HEK293 (cell line): ENCODE results near the gene TMEM62.

Experiments
- BCL11B ChIP-seq: fragments of 450-650 bp; formaldehyde crosslinking; IDR thresholded peaks from 2 replicates; pipeline ENCODE4 v1.5.1; 2016; ENCODE audit warnings: low read depth, missing biosample characterization, missing genetic modification characterization
- GLI4 ChIP-seq: fragments of 450-650 bp; formaldehyde crosslinking; IDR thresholded peaks from 2 replicates; pipeline ENCODE4 v1.5.1; 2016; ENCODE audit warnings: missing biosample characterization, missing genetic modification characterization
- REPIN1 ChIP-seq: fragments of 450-650 bp; formaldehyde crosslinking; IDR thresholded peaks from 2 replicates; pipeline ENCODE4 v1.5.1; 2017; ENCODE audit warnings: missing biosample characterization, missing genetic modification characterization, low read depth
- SCRT1 ChIP-seq: fragments of 450-650 bp; formaldehyde crosslinking; IDR thresholded peaks from 2 replicates; pipeline ENCODE4 v1.5.1; 2016; ENCODE audit warnings: missing biosample characterization, missing genetic modification characterization, borderline replicate concordance
- ZBTB48 ChIP-seq: fragments of 450-650 bp; formaldehyde crosslinking; IDR thresholded peaks from 2 replicates; pipeline ENCODE4 v1.5.1; 2016; ENCODE audit warnings: missing biosample characterization, missing genetic modification characterization
- ZBTB7A ChIP-seq: fragments of 450-650 bp; formaldehyde crosslinking; IDR thresholded peaks from 2 replicates; pipeline ENCODE4 v1.5.1; 2016; ENCODE audit warnings: low read depth, missing biosample characterization, missing genetic modification characterization
- ZBTB8A ChIP-seq: fragments of 450-650 bp; formaldehyde crosslinking; IDR thresholded peaks from 2 replicates; pipeline ENCODE4 v1.5.1; 2016; ENCODE audit warnings: missing biosample characterization, missing genetic modification characterization
- ZEB2 ChIP-seq: fragments of 450-650 bp; formaldehyde crosslinking; IDR thresholded peaks from 2 replicates; pipeline ENCODE4 v1.5.1; 2016; ENCODE audit warnings: missing biosample characterization, missing genetic modification characterization
- ZFP3 ChIP-seq: fragments of 450-650 bp; formaldehyde crosslinking; IDR thresholded peaks from 2 replicates; pipeline ENCODE4 v1.5.1; 2016; ENCODE audit warnings: low read depth, missing biosample characterization, missing genetic modification characterization
- ZFP37 ChIP-seq: fragments of 450-650 bp; formaldehyde crosslinking; IDR thresholded peaks from 2 replicates; pipeline ENCODE4 v1.5.1; 2016; ENCODE audit warnings: missing biosample characterization, missing genetic modification characterization
- ZNF155 ChIP-seq: fragments of 450-650 bp; formaldehyde crosslinking; IDR thresholded peaks from 2 replicates; pipeline ENCODE4 v1.5.1; 2016; ENCODE audit warnings: missing biosample characterization, missing genetic modification characterization
- ZNF169 ChIP-seq: fragments of 450-650 bp; formaldehyde crosslinking; IDR thresholded peaks from 2 replicates; pipeline ENCODE4 v1.5.1; 2016; ENCODE audit warnings: missing biosample characterization, missing genetic modification characterization
- ZNF175 ChIP-seq: fragments of 450-650 bp; formaldehyde crosslinking; IDR thresholded peaks from 2 replicates; pipeline ENCODE4 v1.5.1; 2016; ENCODE audit warnings: missing biosample characterization, missing genetic modification characterization
- ZNF221 ChIP-seq: fragments of 450-650 bp; formaldehyde crosslinking; IDR thresholded peaks from 2 replicates; pipeline ENCODE4 v1.5.1; 2017; ENCODE audit warnings: missing biosample characterization, missing genetic modification characterization, borderline replicate concordance
- ZNF266 ChIP-seq: fragments of 450-650 bp; formaldehyde crosslinking; IDR thresholded peaks from 2 replicates; pipeline ENCODE4 v1.5.1; 2016; ENCODE audit warnings: missing biosample characterization, missing genetic modification characterization, low read depth
- ZNF274 ChIP-seq, 2 experiments: fragments of 200-500 bp in 1 of 2; fragments of 450-650 bp in 1 of 2; sonication (Bioruptor generic) in 1 of 2; formaldehyde crosslinking in 1 of 2; IDR thresholded peaks; 2 replicates each; pipeline versions ENCODE4 v1.5.1 to v1.6.1; 2014 to 2016; ENCODE audit warnings: borderline replicate concordance in 1 of 2, inconsistent platforms in 1 of 2, low read length in 1 of 2, missing biosample characterization in 1 of 2, missing genetic modification characterization in 1 of 2
- ZNF341 ChIP-seq: fragments of 450-650 bp; formaldehyde crosslinking; IDR thresholded peaks from 2 replicates; pipeline ENCODE4; 2016; ENCODE audit warnings: low read depth, missing biosample characterization, missing genetic modification characterization
- ZNF473 ChIP-seq: fragments of 450-650 bp; formaldehyde crosslinking; IDR thresholded peaks from 2 replicates; pipeline ENCODE4 v1.5.1; 2017; ENCODE audit warnings: missing biosample characterization, missing genetic modification characterization
- ZNF48 ChIP-seq: fragments of 450-650 bp; formaldehyde crosslinking; IDR thresholded peaks from 2 replicates; pipeline ENCODE4 v1.5.1; 2016; ENCODE audit warnings: missing biosample characterization, missing genetic modification characterization
- ZNF544 ChIP-seq: fragments of 450-650 bp; formaldehyde crosslinking; IDR thresholded peaks from 2 replicates; pipeline ENCODE4 v1.5.0; 2017; ENCODE audit warnings: missing biosample characterization, missing genetic modification characterization
- ZNF670 ChIP-seq: fragments of 450-650 bp; formaldehyde crosslinking; IDR thresholded peaks from 2 replicates; pipeline ENCODE4 v1.5.1; 2016; ENCODE audit warnings: missing biosample characterization, missing genetic modification characterization, low read depth
- ZNF707 ChIP-seq: fragments of 450-650 bp; formaldehyde crosslinking; IDR thresholded peaks from 2 replicates; pipeline ENCODE4 v1.5.1; 2016; ENCODE audit warnings: missing biosample characterization, missing genetic modification characterization
- ZNF747 ChIP-seq: fragments of 450-650 bp; formaldehyde crosslinking; IDR thresholded peaks from 2 replicates; pipeline ENCODE4 v1.5.1; 2016; ENCODE audit warnings: missing biosample characterization, missing genetic modification characterization
- ZNF837 ChIP-seq: fragments of 450-650 bp; formaldehyde crosslinking; IDR thresholded peaks from 2 replicates; pipeline ENCODE4 v1.5.1; 2016; ENCODE audit warnings: missing biosample characterization, missing genetic modification characterization
- TF ChIP-seq, protein P1 (sequence below): fragments of 450-650 bp; formaldehyde crosslinking; IDR thresholded peaks from 2 replicates; pipeline ENCODE4; 2016; ENCODE audit warnings: missing biosample characterization, missing genetic modification characterization
- TF ChIP-seq, protein P2 (sequence below): fragments of 450-650 bp; formaldehyde crosslinking; IDR thresholded peaks from 2 replicates; pipeline ENCODE4 v1.5.1; 2017; ENCODE audit warnings: missing biosample characterization, missing genetic modification characterization
- TF ChIP-seq, protein P3 (sequence below): fragments of 450-650 bp; formaldehyde crosslinking; IDR thresholded peaks from 2 replicates; pipeline ENCODE4 v1.5.1; 2016; ENCODE audit warnings: missing biosample characterization, missing genetic modification characterization
- TF ChIP-seq, protein P4 (sequence below): sonication (generic); formaldehyde crosslinking; IDR thresholded peaks from 2 replicates; pipeline ENCODE4 v1.8.1; 2022; ENCODE audit warnings: mild to moderate bottlenecking, moderate library complexity, missing genetic modification reagents
- TF ChIP-seq, protein P5 (sequence below): fragments of 450-650 bp; formaldehyde crosslinking; IDR thresholded peaks from 2 replicates; pipeline ENCODE4 v1.5.1; 2016; ENCODE audit warnings: missing biosample characterization, missing genetic modification characterization
- TF ChIP-seq, protein P6 (sequence below): fragments of 450-650 bp; formaldehyde crosslinking; IDR thresholded peaks from 2 replicates; pipeline ENCODE4 v1.5.1; 2016; ENCODE audit warnings: missing biosample characterization, missing genetic modification characterization
- TF ChIP-seq, protein P7 (sequence below): fragments of 450-650 bp; formaldehyde crosslinking; optimal IDR thresholded peaks from 2 replicates; pipeline ENCODE3; 2016; ENCODE audit warnings: missing biosample characterization, mild to moderate bottlenecking, missing genetic modification characterization

TMEM62 gene

DNA sequence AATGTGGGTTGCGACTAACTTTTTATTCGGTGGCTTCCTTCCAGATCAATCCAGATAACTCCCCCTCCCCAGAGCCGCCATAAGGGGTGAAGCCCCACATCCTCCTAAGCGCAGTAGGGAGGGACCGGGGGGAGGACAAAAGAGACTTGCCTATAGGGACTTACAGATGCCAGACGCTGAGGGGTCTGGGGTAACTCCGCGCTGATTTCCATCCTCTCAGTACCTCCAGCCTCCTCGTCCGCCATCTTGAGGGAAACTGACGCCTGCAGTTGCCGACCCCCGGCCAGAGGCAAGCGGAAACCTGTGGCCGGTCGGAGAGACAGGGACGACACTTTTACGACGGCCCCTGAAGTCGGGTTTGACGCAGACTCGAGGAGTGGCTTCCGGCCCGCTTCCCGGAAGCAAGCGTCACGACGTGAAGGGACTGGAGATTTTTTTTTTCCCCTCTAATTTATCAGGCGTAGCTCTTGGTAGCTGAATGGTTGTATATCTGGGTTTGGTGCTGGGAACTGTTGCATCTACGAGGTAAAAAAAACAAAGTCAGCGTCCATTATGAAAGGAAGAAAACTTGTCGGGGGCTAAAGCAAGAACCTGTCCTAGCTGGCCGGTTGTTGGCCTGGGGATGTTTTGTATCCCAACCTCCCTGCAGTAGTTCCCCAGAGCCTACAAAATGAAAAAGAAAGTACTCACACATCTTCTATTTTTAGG, 27.5 kb upstream of the TMEM62 start, which contains the start of gene UBR1 (continued):
- TF ChIP-seq, protein P1, sequence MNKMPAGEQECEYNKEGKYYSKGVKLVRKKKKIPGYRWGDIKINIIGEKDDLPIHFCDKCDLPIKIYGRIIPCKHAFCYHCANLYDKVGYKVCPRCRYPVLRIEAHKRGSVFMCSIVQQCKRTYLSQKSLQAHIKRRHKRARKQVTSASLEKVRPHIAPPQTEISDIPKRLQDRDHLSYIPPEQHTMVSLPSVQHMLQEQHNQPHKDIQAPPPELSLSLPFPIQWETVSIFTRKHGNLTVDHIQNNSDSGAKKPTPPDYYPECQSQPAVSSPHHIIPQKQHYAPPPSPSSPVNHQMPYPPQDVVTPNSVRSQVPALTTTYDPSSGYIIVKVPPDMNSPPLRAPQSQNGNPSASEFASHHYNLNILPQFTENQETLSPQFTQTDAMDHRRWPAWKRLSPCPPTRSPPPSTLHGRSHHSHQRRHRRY (tag by site-specific recombination) = no peak
- TF ChIP-seq ZNF341 (tag by site-specific recombination) (peak; percentile 27; the same call in 1 of the 2 replicates), ZBTB8A (tag by site-specific recombination) (no peak), ZBTB48 (tag by site-specific recombination) (peak; percentile 100), ZNF544 (tag by site-specific recombination) (no peak), ZNF747 (tag by site-specific recombination) (no peak), ZNF274 (IDR thresholded peaks at IDR 0.05; ENCODE audit: low read length) (no peak), ZNF274 (tag by site-specific recombination; IDR thresholded peaks at IDR 0.05; ENCODE audit: borderline replicate concordance) (no peak), ZBTB7A (tag by site-specific recombination) (no peak), ZFP3 (tag by site-specific recombination) (no peak), ZNF707 (tag by site-specific recombination) (no peak), SCRT1 (peak; percentile 94), REPIN1 (tag by site-specific recombination) (no peak), ZEB2 (tag by site-specific recombination) (0 out of 2 replicates have a peak, but pooled peaks have one; percentile 22), ZFP37 (tag by site-specific recombination) (no peak), ZNF221 (no peak), GLI4 (no peak), ZNF670 (no peak), ZNF473 (tag by site-specific recombination) (no peak), ZNF266 (no peak), ZNF837 (no peak), ZNF48 (tag by site-specific recombination) (no peak), BCL11B (no peak), ZNF169 (tag by site-specific recombination) (no peak), ZNF175 (tag by site-specific recombination) (no peak), ZNF155 (no peak)
- TF ChIP-seq, protein P2, sequence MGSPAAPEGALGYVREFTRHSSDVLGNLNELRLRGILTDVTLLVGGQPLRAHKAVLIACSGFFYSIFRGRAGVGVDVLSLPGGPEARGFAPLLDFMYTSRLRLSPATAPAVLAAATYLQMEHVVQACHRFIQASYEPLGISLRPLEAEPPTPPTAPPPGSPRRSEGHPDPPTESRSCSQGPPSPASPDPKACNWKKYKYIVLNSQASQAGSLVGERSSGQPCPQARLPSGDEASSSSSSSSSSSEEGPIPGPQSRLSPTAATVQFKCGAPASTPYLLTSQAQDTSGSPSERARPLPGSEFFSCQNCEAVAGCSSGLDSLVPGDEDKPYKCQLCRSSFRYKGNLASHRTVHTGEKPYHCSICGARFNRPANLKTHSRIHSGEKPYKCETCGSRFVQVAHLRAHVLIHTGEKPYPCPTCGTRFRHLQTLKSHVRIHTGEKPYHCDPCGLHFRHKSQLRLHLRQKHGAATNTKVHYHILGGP (tag by site-specific recombination) = no peak
- TF ChIP-seq, protein P3, sequence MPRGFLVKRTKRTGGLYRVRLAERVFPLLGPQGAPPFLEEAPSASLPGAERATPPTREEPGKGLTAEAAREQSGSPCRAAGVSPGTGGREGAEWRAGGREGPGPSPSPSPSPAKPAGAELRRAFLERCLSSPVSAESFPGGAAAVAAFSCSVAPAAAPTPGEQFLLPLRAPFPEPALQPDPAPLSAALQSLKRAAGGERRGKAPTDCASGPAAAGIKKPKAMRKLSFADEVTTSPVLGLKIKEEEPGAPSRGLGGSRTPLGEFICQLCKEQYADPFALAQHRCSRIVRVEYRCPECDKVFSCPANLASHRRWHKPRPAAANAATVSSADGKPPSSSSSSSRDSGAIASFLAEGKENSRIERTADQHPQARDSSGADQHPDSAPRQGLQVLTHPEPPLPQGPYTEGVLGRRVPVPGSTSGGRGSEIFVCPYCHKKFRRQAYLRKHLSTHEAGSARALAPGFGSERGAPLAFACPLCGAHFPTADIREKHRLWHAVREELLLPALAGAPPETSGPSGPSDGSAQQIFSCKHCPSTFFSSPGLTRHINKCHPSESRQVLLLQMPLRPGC (tag by site-specific recombination) = no peak
- TF ChIP-seq, protein P4, sequence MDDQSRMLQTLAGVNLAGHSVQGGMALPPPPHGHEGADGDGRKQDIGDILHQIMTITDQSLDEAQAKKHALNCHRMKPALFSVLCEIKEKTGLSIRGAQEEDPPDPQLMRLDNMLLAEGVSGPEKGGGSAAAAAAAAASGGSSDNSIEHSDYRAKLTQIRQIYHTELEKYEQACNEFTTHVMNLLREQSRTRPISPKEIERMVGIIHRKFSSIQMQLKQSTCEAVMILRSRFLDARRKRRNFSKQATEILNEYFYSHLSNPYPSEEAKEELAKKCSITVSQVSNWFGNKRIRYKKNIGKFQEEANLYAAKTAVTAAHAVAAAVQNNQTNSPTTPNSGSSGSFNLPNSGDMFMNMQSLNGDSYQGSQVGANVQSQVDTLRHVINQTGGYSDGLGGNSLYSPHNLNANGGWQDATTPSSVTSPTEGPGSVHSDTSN (CRISPR knock-in tag) = no peak
- TF ChIP-seq, protein P5, sequence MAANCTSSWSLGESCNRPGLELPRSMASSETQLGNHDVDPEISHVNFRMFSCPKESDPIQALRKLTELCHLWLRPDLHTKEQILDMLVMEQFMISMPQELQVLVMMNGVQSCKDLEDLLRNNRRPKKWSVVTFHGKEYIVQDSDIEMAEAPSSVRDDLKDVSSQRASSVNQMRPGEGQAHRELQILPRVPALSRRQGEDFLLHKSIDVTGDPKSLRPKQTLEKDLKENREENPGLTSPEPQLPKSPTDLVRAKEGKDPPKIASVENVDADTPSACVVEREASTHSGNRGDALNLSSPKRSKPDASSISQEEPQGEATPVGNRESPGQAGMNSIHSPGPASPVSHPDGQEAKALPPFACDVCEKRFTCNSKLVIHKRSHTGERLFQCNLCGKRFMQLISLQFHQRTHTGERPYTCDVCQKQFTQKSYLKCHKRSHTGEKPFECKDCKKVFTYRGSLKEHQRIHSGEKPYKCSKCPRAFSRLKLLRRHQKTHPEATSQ = no peak
- TF ChIP-seq, protein P6, sequence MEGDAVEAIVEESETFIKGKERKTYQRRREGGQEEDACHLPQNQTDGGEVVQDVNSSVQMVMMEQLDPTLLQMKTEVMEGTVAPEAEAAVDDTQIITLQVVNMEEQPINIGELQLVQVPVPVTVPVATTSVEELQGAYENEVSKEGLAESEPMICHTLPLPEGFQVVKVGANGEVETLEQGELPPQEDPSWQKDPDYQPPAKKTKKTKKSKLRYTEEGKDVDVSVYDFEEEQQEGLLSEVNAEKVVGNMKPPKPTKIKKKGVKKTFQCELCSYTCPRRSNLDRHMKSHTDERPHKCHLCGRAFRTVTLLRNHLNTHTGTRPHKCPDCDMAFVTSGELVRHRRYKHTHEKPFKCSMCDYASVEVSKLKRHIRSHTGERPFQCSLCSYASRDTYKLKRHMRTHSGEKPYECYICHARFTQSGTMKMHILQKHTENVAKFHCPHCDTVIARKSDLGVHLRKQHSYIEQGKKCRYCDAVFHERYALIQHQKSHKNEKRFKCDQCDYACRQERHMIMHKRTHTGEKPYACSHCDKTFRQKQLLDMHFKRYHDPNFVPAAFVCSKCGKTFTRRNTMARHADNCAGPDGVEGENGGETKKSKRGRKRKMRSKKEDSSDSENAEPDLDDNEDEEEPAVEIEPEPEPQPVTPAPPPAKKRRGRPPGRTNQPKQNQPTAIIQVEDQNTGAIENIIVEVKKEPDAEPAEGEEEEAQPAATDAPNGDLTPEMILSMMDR (tag by site-specific recombination) = no peak
- TF ChIP-seq, protein P7, sequence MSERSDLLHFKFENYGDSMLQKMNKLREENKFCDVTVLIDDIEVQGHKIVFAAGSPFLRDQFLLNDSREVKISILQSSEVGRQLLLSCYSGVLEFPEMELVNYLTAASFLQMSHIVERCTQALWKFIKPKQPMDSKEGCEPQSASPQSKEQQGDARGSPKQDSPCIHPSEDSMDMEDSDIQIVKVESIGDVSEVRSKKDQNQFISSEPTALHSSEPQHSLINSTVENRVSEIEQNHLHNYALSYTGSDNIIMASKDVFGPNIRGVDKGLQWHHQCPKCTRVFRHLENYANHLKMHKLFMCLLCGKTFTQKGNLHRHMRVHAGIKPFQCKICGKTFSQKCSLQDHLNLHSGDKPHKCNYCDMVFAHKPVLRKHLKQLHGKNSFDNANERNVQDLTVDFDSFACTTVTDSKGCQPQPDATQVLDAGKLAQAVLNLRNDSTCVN (tag by site-specific recombination) = no peak
